SU-DHL-6 (cell line): ENCODE results near the gene HOOK2.

ENCODE experiments used
- H2AFZ ChIP-seq: fragments of 200-600 bp; sonication (generic); 2 replicates; pipeline ENCODE4 v1.6.1; 2014; ENCODE audit warnings: low read depth, mild to moderate bottlenecking, moderate library complexity, mixed read lengths, antibody characterized with exemption, low read length; ENCODE audit not compliant: severe bottlenecking
- H3F3A ChIP-seq: fragments of 200-600 bp; shearing (Covaris generic); 2 replicates; pipeline ENCODE4 v1.6.0; 2016; ENCODE audit warnings: antibody characterized with exemption, mild to moderate bottlenecking; ENCODE audit not compliant: insufficient read depth
- H3K27ac ChIP-seq: fragments of 200-600 bp; sonication (generic); 2 replicates; pipeline ENCODE4 v1.5.1; 2016; ENCODE audit warnings: low read depth, mild to moderate bottlenecking, low read length, moderate library complexity, mixed read lengths
- H3K27me3 ChIP-seq: fragments of 200-600 bp; sonication (generic), shearing (Covaris generic); 2 replicates; pipeline ENCODE4 v1.6.0; 2014; ENCODE audit warnings: mild to moderate bottlenecking, low read length
- H3K36me3 ChIP-seq: fragments of 200-600 bp; sonication (generic); 2 replicates; pipeline ENCODE4 v1.6.1; 2014; ENCODE audit warnings: mild to moderate bottlenecking, low read length, mixed read lengths
- H3K4me2 ChIP-seq: fragments of 300-600, 200-600 bp; shearing (Covaris generic), sonication (generic); 2 replicates; pipeline ENCODE4 v1.6.0; 2014; ENCODE audit warnings: low read length, low read depth, mild to moderate bottlenecking; ENCODE audit not compliant: poor library complexity, severe bottlenecking
- H3K4me3 ChIP-seq: fragments of 200-600 bp; sonication (generic); 2 replicates; pipeline ENCODE4 v1.5.1; 2014; ENCODE audit warnings: antibody characterized with exemption, low read length, mild to moderate bottlenecking, mixed read lengths; ENCODE audit not compliant: insufficient read depth, poor library complexity, severe bottlenecking
- H3K79me2 ChIP-seq: fragments of 200-600 bp; sonication (generic); 2 replicates; pipeline ENCODE4 v1.6.1; 2014; ENCODE audit warnings: mild to moderate bottlenecking, low read length, moderate library complexity; ENCODE audit not compliant: insufficient read depth
- H3K9ac ChIP-seq: fragments of 200-600 bp; sonication (generic); 2 replicates; pipeline ENCODE4 v1.7.0; 2014; ENCODE audit warnings: mild to moderate bottlenecking, low read length
- H3K9me2 ChIP-seq: fragments of 200-600 bp; sonication (generic); replicated peaks from 2 replicates; pipeline ENCODE4 v1.6.1; 2014; ENCODE audit warnings: low read length; ENCODE audit not compliant: insufficient read depth
- H3K9me3 ChIP-seq: fragments of 200-600 bp; sonication (generic); 2 replicates; pipeline ENCODE4 v1.6.1; 2014; ENCODE audit warnings: low read length, mixed read lengths; ENCODE audit not compliant: insufficient read depth
- H4K20me1 ChIP-seq: fragments of 200-600 bp; sonication (generic); 2 replicates; pipeline ENCODE4 v1.6.1; 2014; ENCODE audit warnings: low read depth, mild to moderate bottlenecking, antibody characterized with exemption, low read length, moderate library complexity, mixed read lengths
- EZH2phosphoT487 ChIP-seq: fragments of 200-600 bp; sonication (generic), shearing (Covaris generic); conservative IDR thresholded peaks from 2 replicates; pipeline ENCODE4 v1.6.1; 2018; ENCODE audit warnings: mild to moderate bottlenecking, antibody characterized with exemption, low read length, moderate library complexity, mixed read lengths
- TF ChIP-seq, protein P1 (sequence below): fragments of 200-600 bp; sonication (generic); IDR thresholded peaks from one replicate; pipeline ENCODE4 v1.5.1; 2017; ENCODE audit warnings: antibody characterized with exemption, mild to moderate bottlenecking, low read length, moderate library complexity; ENCODE audit not compliant: insufficient read depth, poor library complexity, severe bottlenecking

HOOK2 gene

DNA sequence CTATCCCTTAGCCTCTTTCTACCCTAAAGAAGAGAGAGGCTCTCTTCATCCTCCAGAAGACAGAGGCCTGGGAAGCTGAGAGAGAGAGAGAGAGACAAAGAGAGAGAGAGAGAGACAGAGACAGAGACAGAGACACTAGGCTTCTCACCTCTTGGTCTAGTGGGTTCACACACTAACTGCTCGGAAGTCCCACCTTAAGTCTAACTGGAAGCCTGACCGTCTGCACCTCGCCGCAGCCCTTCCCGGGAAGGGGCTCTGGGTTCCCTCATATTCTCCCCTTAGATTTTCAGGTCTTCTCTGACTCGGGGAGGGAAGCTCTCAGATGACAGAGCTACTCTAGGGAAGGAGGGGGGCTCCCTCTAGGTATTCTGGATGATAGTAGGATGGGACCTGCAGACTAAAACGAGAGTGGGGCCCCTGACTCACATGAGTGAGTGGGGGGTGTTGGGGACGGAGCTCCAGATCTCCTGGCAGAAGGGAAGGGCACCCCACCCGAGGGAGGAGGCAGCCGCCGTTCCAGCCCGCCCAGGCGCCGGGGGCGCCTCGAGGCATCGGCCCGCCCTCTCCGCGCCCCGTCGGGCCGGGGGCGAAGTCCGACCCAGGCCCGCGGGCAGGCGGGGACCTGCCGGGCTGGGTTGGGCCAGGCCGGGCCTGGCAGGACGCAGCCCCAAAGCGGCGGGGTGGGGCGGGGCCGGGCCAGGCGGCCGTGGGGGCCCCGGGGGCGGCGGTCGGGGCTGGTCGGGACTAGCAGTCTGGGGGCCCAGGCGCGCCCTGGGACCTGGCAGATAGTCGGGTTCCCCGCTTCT lies 13.9 kb upstream of the HOOK2 start:
- Histone ChIP-seq H2AFZ (no peak overlapping the region), H3K27me3 (no peaks in the 10 kb centered on the region), H3K27ac (no peak overlapping the region), H3F3A (peaks cover 30% of the 10 kb centered on the region), H3K4me2 (peak overlapping the region; percentile 94), H4K20me1 (no peaks in the 10 kb centered on the region), H3K79me2 (no peaks in the 10 kb centered on the region), H3K9me2 (no peaks in the 10 kb centered on the region), H3K36me3 (no peaks in the 10 kb centered on the region), H3K9me3 (no peaks in the 10 kb centered on the region), H3K4me3 (no peak overlapping the region), H3K9ac (peak overlapping the region; percentile 77; the same call in 1 of the 2 replicates)
- TF ChIP-seq, protein P1, sequence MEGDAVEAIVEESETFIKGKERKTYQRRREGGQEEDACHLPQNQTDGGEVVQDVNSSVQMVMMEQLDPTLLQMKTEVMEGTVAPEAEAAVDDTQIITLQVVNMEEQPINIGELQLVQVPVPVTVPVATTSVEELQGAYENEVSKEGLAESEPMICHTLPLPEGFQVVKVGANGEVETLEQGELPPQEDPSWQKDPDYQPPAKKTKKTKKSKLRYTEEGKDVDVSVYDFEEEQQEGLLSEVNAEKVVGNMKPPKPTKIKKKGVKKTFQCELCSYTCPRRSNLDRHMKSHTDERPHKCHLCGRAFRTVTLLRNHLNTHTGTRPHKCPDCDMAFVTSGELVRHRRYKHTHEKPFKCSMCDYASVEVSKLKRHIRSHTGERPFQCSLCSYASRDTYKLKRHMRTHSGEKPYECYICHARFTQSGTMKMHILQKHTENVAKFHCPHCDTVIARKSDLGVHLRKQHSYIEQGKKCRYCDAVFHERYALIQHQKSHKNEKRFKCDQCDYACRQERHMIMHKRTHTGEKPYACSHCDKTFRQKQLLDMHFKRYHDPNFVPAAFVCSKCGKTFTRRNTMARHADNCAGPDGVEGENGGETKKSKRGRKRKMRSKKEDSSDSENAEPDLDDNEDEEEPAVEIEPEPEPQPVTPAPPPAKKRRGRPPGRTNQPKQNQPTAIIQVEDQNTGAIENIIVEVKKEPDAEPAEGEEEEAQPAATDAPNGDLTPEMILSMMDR: no peak
- no peak for TF ChIP-seq EZH2phosphoT487

DNA sequence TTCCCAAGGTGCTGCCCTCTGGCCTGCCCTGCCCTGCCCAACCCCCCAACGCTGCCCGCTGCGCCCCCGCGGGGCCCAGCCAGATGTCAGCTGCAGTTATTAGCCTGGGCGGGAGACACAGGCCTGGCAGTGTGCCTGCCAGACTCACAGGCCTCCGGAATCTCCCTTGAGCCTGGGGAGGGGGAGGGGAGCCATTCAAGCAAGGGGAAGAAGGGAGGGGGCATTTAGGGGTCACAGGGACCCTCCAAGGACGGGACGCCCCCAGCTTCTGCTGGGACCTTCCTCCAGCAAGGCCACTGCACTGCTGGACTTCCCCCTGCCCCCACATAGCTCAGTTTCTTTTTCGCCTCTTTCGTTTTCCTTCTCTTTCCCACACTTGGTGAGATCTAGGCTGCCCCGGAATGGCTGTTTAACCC lies 13.3 kb upstream of the HOOK2 start:
- Histone ChIP-seq H3K36me3 (no peaks in the 10 kb centered on the region), H3K79me2 (no peaks in the 10 kb centered on the region), H2AFZ (no peak overlapping the region), H3K9me3 (no peaks in the 10 kb centered on the region), H3K9ac (no peak overlapping the region), H4K20me1 (no peaks in the 10 kb centered on the region), H3K4me2 (no peak overlapping the region), H3K4me3 (no peak overlapping the region), H3K27ac (no peak overlapping the region), H3K27me3 (no peaks in the 10 kb centered on the region), H3K9me2 (no peaks in the 10 kb centered on the region), H3F3A (peaks cover 26% of the 10 kb centered on the region)
- no peak for TF ChIP-seq EZH2phosphoT487
- TF ChIP-seq, protein P1: no peak

DNA sequence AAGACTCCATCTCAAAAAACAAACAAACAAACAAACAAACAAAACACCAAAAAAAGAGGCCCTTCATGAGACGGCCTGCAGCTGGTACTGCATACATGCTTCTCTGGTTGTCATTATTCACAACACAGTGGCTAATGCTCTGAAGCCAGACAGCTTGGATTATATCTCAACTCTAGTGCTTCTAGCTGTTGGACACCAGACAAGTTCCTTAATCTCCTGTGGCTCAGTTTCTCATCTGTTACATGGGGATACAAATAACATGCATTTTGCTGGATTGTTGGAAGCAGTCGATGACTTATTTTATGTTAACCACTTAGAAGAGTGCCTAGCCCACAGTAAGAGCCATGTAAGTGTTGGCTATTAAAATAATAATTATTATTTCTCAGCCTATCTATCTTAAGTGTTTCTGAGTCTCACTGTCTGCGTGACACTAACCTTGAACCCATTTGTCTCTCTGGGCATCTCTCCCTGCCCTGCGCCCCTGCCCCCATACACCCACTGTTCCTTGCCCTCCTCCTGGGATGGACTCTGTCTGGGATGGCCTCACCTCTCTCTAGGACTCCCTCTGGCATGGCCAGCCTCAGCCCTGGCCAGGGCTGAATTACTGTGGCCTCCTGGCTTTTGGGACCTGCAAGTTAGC lies 12.8 kb upstream of the HOOK2 start:
- TF ChIP-seq, protein P1: no peak
- H3F3A ChIP-seq: peaks cover 26% of the 10 kb centered on the region
- no peaks in the 10 kb centered on the region for H3K9me2 ChIP-seq
- H3K27me3 ChIP-seq: no peaks in the 10 kb centered on the region
- no peaks in the 10 kb centered on the region for H3K36me3 ChIP-seq
- H3K9ac ChIP-seq: no peak overlapping the region
- H4K20me1 ChIP-seq: no peaks in the 10 kb centered on the region
- H3K9me3 ChIP-seq: no peaks in the 10 kb centered on the region
- H3K27ac ChIP-seq: no peak overlapping the region
- no peaks in the 10 kb centered on the region for H3K79me2 ChIP-seq
- H2AFZ ChIP-seq: no peak overlapping the region
- no peak overlapping the region for H3K4me2 ChIP-seq
- H3K4me3 ChIP-seq: no peak overlapping the region
